HG03378 (cell line): Measurements from ENCODE around the gene ESYT3.
"Not testable (repeated sequence)": the region's sequence is repeated elsewhere in the genome, so short reads cannot be mapped to it uniquely, and the experiment has no call there.

ENCODE experiments used
- ATAC-seq: cut with Tn5 transposase; IDR thresholded peaks from one replicate; pipeline ENCODE4 v1.9.1; 2021; ENCODE audit warnings: mild to moderate bottlenecking, moderate library complexity; ENCODE audit not compliant: unreplicated experiment

ESYT3 gene

GRCh38 chr3:138408751-138409570 is 25.5 kb upstream of the ESYT3 start:
- ATAC-seq: no peak

- no peak for ATAC-seq
Observed at GRCh38 chr3:138412821-138413551, 21.4 kb upstream of the ESYT3 start.

DNA sequence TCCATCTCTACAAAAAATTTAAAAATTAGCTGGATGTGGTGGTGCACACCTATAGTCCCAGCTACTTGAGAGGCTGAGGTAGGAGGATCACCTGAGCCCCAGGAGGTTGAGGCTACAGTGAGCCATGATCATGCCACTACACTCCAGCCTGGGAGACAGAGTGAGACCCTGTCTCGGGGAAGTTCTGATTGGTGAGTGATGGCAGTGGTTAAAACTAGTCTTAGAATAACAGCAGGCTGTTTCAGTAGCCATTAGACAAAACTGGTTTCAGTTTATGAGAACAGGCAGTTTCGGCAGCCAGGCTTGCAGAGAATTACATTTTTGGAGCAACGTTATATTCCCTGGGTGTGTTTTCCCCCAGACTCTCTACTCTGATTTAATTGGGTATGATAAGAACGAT is 18.2 kb upstream of the ESYT3 start:
- ATAC-seq: not testable (repeated sequence)

DNA sequence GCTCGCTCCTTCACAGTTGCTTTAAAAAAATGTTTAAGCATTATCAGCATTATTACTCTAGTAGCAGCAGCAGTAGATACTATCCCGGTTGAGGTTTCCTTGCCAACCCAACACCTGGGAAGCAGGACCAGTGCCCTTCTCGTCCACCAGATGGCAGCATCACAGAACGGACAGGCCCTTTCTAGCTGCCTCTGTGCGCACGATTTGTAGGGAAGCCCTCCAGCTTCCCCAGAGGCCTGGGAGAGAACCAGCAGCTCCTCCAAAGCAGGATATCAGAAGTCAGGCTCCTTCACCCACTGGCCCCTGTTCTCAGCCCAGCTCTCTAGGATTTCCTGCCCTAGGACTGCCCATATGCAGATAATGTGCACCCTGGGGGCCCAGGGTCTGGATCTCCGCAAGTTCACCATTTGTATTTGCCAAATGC is 16.8 kb upstream of the ESYT3 start:
- peak; percentile 60 for ATAC-seq

GRCh38 chr3:138418601-138419206 is 15.7 kb upstream of the ESYT3 start:
- ATAC-seq: no peak

GRCh38 chr3:138423316-138423715 is 11.1 kb upstream of the ESYT3 start:
- no peak for ATAC-seq

DNA sequence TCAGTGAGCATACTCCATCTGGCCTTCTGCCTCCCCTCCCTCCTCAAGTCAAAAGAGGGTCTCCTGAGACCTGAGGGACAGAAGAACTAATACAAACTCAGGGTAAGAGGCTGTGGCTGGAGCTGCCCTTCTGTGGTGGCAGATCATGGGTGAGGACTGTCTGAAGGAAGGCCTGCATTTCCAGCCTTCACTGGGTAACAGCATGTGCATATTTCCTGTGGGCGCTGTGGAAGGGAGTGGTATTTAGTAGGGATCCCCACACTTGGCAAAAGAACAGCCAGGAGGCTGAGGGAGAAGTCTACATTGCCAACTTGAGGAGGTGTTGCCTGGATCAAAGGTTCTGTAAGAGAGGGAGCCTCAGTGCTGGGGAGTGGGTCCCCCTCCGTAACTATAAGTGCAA is 10.1 kb upstream of the ESYT3 start:
- ATAC-seq: no peak

DNA sequence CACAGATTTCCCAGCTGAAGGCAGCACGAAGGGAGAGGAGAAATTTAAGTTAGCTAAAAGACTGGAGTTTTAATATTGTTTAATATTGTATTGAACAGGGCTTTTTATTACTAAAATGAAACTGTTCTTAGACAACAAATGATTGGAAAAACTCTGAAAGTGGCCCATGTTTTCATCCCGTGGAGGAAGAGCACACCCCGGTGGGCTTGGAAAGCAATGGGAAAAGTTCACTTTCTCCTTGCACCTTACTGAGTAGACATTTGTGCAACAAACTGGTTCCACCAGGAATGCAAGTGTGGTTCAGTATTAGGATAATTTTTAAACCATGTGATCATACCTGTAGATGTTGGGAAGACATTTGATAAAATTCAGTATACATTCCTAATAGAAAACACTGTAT is 8.2 kb upstream of the ESYT3 start:
- ATAC-seq: no peak

- ATAC-seq: not testable (repeated sequence)
Observed at GRCh38 chr3:138426754-138427153, 7.7 kb upstream of the ESYT3 start.

DNA sequence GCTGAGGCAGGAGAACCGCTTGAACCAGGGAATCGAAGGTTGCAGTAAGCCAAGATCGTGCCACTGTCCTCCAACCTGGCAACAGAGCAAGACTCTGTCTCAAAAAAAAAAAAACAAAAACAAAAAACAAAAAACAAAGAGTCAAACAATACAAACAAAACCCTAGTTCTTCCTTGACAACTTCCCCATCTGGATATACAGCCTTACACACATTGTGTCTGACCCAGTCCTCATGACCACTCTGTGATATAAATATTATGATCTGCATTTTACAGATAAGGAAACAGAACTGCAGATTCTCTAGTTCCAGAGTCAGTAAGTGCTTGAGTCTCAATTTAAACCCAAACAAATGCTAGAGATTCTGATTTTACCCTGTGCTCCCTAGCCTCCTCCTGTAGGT is 4.8 kb upstream of the ESYT3 start:
- ATAC-seq: no peak

- ATAC-seq: no peak
Observed at GRCh38 chr3:138432576-138433240, 1.7 kb upstream of the ESYT3 start.

- no peak for ATAC-seq
Observed at GRCh38 chr3:138433892-138434275, 532 bp upstream of the ESYT3 start.

- no peak for ATAC-seq
Observed at GRCh38 chr3:138434875-138435772, 708 bp downstream of the ESYT3 start.

- ATAC-seq: no peak
Observed at GRCh38 chr3:138435840-138436239, 1.4 kb downstream of the ESYT3 start.

GRCh38 chr3:138437281-138437680 is 2.9 kb downstream of the ESYT3 start:
- ATAC-seq: no peak

DNA sequence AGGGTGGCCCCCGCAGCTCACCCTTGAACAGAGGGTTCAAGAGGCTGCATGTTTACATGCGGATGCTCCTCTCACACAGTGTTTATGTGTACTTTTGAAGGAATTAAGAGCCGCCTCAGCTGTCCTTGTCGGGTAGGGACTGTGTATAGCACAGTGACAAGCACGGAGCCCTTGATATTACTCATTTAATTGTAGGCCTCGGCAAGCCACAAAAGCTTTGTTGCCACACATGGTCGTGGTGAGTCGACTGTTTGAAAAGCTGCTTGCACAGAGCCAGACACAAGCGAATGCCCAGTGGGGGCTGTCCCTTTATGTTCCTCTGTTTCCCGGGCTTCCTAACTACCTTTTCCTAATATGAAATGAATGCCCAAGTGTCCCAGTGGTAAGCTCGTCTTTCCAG is 4.5 kb downstream of the ESYT3 start:
- ATAC-seq: no peak

- ATAC-seq: no peak
Observed at GRCh38 chr3:138439646-138440045, 5.2 kb downstream of the ESYT3 start.

DNA sequence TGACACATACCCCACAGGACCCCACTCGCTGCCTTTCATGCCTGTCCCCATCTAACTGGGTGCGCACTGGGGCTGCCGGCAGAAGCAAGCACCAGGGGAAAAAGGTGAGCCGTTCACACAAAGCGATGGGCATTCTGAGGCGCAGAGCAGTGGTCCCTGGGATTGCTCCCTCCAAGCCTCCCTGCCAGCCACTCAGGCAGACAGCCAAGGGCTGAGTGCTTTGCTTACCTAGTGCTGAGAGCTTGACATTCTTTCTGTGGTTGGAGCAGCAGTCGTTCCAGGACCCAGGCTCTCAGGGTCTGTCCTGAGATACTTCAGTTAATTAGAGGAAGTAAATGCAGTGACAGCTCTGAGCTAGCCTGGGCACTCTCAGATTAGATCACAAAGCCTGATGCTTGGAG is 5.7 kb downstream of the ESYT3 start:
- ATAC-seq: no peak

- no peak for ATAC-seq
Observed at GRCh38 chr3:138440596-138440995, 6.2 kb downstream of the ESYT3 start.

DNA sequence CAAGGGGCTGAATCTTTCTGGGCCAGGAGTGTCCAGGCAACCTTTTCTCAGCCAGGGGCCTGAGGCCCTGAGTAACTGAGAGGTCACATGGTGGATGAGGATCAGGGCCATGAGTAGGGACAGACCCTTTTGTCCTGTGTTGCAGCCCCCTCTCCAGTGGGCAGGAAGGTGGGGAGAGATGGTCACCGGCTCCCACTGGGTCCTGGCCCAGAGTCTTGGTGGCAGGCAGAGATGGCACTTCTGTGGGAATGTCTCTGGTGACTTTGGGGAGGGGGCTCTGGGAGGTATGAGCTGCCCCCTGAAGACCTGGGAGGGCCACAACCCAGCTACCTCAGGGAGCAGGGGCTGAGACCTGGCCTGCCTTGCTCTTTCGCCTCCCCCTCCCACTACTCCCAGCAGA is 6.8 kb downstream of the ESYT3 start:
- no peak for ATAC-seq
